Parathyroid adenoma (tissue), 2 donors: Measurements from ENCODE around the gene EPHA3.

Experiments
- H2AFZ ChIP-seq: fragments of 300-600 bp; sonication (generic); one replicate; pipeline ENCODE4 v1.7.0; 2017; ENCODE audit warnings: antibody characterized with exemption, mild to moderate bottlenecking
- H3K27ac ChIP-seq: fragments of 300-600 bp; sonication (generic); one replicate; pipeline ENCODE4 v1.7.0; 2017
- H3K27me3 ChIP-seq: fragments of 300-600 bp; sonication (generic); one replicate; pipeline ENCODE4 v1.7.0; 2017; ENCODE audit warnings: low read length; ENCODE audit not compliant: control insufficient read depth, insufficient read depth
- H3K36me3 ChIP-seq: fragments of 300-600 bp; sonication (generic); one replicate; pipeline ENCODE4 v1.7.0; 2017; ENCODE audit warnings: low read length; ENCODE audit not compliant: control insufficient read depth, insufficient read depth
- H3K4me1 ChIP-seq: fragments of 300-600 bp; sonication (generic); one replicate; pipeline ENCODE4 v1.7.0; 2017; ENCODE audit warnings: control low read depth
- H3K4me2 ChIP-seq: fragments of 300-600 bp; sonication (generic); one replicate; pipeline ENCODE4 v1.7.0; 2017; ENCODE audit warnings: low read length
- H3K4me3 ChIP-seq: fragments of 300-600 bp; sonication (generic); one replicate; pipeline ENCODE4 v1.7.0; 2017; ENCODE audit warnings: low read depth, low read length
- H3K79me2 ChIP-seq: fragments of 300-600 bp; sonication (generic); one replicate; pipeline ENCODE4 v1.7.0; 2017; ENCODE audit warnings: control low read depth
- H3K9ac ChIP-seq: fragments of 300-600 bp; sonication (generic); one replicate; pipeline ENCODE4 v1.7.0; 2017; ENCODE audit warnings: mild to moderate bottlenecking
- H3K9me3 ChIP-seq: fragments of 300-600 bp; sonication (generic); one replicate; pipeline ENCODE4 v1.7.0; 2017; ENCODE audit warnings: low read length; ENCODE audit not compliant: control insufficient read depth
- TF ChIP-seq, protein P1 (sequence below): fragments of 300-600 bp; sonication (generic); IDR thresholded peaks from one replicate; pipeline ENCODE4 v1.7.0; 2017; ENCODE audit warnings: antibody characterized with exemption, mild to moderate bottlenecking
- donor health status: primary hyperparathyroidism.

Gene EPHA3

DNA sequence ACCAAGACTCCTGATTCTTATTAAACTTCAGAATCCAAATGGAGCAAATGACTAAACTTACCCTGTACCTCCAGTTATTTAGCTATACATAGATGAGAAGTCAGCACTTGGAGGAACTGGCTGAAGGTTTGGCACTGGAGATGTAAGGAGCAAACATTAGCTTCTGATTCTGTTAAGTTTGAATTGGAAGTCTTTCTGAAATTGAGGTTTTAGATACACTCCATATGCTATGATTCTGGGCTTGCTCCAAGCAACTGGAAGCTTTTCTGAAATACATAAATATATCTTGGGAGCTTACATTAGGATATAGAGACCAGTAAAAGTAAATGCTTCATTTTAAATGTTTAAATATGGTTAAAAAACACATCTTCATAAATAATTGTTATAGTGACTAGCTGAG lies 333.7 kb downstream of the EPHA3 start:
- Histone ChIP-seq H3K79me2 (no peaks in the 10 kb centered on the region), H3K9ac (no peak overlapping the region), H3K4me2 (no peak overlapping the region), H3K4me3 (no peak overlapping the region), H3K9me3 (no peaks in the 10 kb centered on the region), H3K4me1 (no peaks in the 10 kb centered on the region), H3K27me3 (no peaks in the 10 kb centered on the region), H2AFZ (no peak overlapping the region), H3K36me3 (no peaks in the 10 kb centered on the region), H3K27ac (no peak overlapping the region)
- TF ChIP-seq, protein P1, sequence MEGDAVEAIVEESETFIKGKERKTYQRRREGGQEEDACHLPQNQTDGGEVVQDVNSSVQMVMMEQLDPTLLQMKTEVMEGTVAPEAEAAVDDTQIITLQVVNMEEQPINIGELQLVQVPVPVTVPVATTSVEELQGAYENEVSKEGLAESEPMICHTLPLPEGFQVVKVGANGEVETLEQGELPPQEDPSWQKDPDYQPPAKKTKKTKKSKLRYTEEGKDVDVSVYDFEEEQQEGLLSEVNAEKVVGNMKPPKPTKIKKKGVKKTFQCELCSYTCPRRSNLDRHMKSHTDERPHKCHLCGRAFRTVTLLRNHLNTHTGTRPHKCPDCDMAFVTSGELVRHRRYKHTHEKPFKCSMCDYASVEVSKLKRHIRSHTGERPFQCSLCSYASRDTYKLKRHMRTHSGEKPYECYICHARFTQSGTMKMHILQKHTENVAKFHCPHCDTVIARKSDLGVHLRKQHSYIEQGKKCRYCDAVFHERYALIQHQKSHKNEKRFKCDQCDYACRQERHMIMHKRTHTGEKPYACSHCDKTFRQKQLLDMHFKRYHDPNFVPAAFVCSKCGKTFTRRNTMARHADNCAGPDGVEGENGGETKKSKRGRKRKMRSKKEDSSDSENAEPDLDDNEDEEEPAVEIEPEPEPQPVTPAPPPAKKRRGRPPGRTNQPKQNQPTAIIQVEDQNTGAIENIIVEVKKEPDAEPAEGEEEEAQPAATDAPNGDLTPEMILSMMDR: no peak

DNA sequence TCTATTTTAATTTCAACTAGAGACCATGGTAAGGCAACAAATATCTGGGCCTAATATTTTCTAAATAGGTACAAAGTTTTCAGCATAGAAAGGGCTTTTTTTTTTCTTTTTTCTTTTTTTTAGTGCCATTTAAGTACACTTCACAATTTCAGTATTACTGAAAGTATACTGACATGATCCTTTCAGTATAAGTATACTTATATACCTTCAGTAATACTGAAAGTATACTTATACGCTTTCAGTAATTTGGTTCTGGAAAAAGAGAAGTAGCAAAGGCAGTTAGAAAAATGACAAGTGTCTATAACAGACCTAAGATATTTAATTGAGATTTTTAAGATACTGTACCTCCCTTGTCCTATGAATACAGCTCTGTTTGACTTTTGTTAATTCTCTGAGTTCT lies 339.2 kb downstream of the EPHA3 start:
- Histone ChIP-seq H3K9ac (no peak overlapping the region), H3K4me1 (no peaks in the 10 kb centered on the region), H3K27ac (no peak overlapping the region), H3K4me3 (no peak overlapping the region), H3K79me2 (no peaks in the 10 kb centered on the region), H3K36me3 (no peaks in the 10 kb centered on the region), H3K9me3 (no peaks in the 10 kb centered on the region), H2AFZ (no peak overlapping the region), H3K27me3 (no peaks in the 10 kb centered on the region), H3K4me2 (no peak overlapping the region)
- TF ChIP-seq, protein P1: no peak

DNA sequence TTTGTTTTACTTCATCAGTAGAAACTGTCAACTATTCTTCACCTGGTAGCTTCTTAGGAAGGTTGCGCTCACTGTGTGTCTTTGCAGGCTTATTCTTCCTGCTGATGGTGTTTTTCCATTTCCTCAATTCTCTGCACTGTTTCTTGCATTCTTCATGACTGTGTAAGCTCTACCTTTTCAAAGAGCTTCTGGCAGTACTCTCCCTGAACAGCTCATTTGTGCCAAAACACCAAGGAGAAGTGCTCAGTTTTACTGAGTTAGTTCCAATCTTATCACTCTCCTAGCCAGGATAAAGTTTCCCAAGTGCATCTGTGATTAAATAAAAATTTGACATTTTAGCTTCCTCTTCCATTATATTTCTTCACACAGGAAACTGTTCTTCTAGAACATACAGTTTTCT lies 339.8 kb downstream of the EPHA3 start:
- TF ChIP-seq, protein P1: no peak

DNA sequence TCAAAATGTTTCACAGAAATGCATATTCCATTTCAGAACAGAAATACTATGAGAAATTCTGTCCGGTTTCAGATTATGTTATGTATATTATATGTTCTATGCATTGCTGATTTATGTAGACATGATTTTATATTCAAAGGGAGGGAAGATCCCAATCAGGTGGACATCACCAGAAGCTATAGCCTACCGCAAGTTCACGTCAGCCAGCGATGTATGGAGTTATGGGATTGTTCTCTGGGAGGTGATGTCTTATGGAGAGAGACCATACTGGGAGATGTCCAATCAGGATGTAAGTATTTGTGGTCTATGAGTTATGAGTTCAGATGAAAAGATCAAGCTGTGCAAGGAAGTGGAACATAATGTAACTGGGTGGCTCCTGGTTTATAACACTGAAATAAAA lies 341.7 kb downstream of the EPHA3 start:
- H3K4me2 ChIP-seq: no peak overlapping the region
- H3K9me3 ChIP-seq: no peaks in the 10 kb centered on the region
- no peak overlapping the region for H3K4me3 ChIP-seq
- no peaks in the 10 kb centered on the region for H3K79me2 ChIP-seq
- H3K9ac ChIP-seq: no peak overlapping the region
- H2AFZ ChIP-seq: no peak overlapping the region
- H3K27me3 ChIP-seq: no peaks in the 10 kb centered on the region
- H3K4me1 ChIP-seq: no peaks in the 10 kb centered on the region
- TF ChIP-seq, protein P1: no peak
- H3K36me3 ChIP-seq: no peaks in the 10 kb centered on the region
- no peak overlapping the region for H3K27ac ChIP-seq

More for the DNA sequence above, 339.8 kb downstream of the EPHA3 start:
- H2AFZ ChIP-seq: no peak overlapping the region
- no peaks in the 10 kb centered on the region for H3K36me3 ChIP-seq
- no peak overlapping the region for H3K27ac ChIP-seq
- no peaks in the 10 kb centered on the region for H3K4me1 ChIP-seq
- H3K27me3 ChIP-seq: no peaks in the 10 kb centered on the region
- H3K79me2 ChIP-seq: no peaks in the 10 kb centered on the region
- H3K9ac ChIP-seq: no peak overlapping the region
- no peaks in the 10 kb centered on the region for H3K9me3 ChIP-seq
- no peak overlapping the region for H3K4me3 ChIP-seq
- H3K4me2 ChIP-seq: no peak overlapping the region

DNA sequence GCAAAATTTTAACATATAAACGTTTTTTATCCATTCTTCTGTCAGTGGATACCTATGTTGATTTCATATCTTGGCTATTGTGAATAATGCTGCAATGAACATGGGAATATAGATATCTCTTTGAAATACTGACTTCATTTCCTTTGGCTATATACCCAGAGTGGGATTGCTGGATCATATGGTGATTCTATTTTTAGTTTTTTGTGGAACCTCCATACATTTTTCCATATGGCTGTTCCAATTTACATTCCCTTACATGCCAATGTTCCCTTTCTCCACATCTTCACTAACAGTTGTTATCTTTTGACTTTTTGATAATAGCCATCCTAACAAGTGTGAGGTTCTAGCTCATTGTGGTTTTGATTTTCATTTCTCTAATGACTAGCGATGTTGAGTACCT lies 344.6 kb downstream of the EPHA3 start:
- H2AFZ ChIP-seq: no peak overlapping the region
- H3K36me3 ChIP-seq: no peaks in the 10 kb centered on the region
- H3K79me2 ChIP-seq: no peaks in the 10 kb centered on the region
- no peaks in the 10 kb centered on the region for H3K4me1 ChIP-seq
- no peak overlapping the region for H3K9ac ChIP-seq
- H3K27me3 ChIP-seq: no peaks in the 10 kb centered on the region
- H3K4me2 ChIP-seq: no peak overlapping the region
- H3K27ac ChIP-seq: no peak overlapping the region
- no peak overlapping the region for H3K4me3 ChIP-seq
- no peaks in the 10 kb centered on the region for H3K9me3 ChIP-seq
- TF ChIP-seq, protein P1: no peak
